OCI-LY3 (cell line): ENCODE data around the gene SLC35F4.

Source experiments
- H2AFZ ChIP-seq: fragments of 200-600, 300-600 bp; shearing (Covaris generic); 2 replicates; pipeline ENCODE4 v1.6.0; 2014; ENCODE audit warnings: antibody characterized with exemption, low read depth, low read length
- H3K27ac ChIP-seq: fragments of 200-600, 300-600 bp; sonication (generic); 2 replicates; pipeline ENCODE4 v1.5.1; 2014; ENCODE audit warnings: mild to moderate bottlenecking, low read length, moderate library complexity, mixed read lengths
- H3K27me3 ChIP-seq: fragments of 200-600, 300-600 bp; sonication (generic); 2 replicates; pipeline ENCODE4 v1.6.1; 2014; ENCODE audit warnings: low read depth, low read length, mixed read lengths
- H3K36me3 ChIP-seq: fragments of 200-600, 300-600 bp; sonication (generic); replicated peaks from 2 replicates; pipeline ENCODE3; 2014; ENCODE audit warnings: low read depth, low read length, mixed read lengths
- H3K4me1 ChIP-seq: fragments of 300-600, 200-600 bp; sonication (generic); 2 replicates; pipeline ENCODE4 v1.6.1; 2014; ENCODE audit warnings: low read length, mixed read lengths
- H3K4me2 ChIP-seq: fragments of 200-600, 300-600 bp; sonication (generic); 2 replicates; pipeline ENCODE4 v1.6.1; 2014; ENCODE audit warnings: low read length, mixed read lengths
- H3K4me3 ChIP-seq: fragments of 300-600, 200-600 bp; sonication (generic); 2 replicates; pipeline ENCODE4 v1.5.1; 2014; ENCODE audit warnings: antibody characterized with exemption, mild to moderate bottlenecking, low read length, moderate library complexity
- H3K79me2 ChIP-seq: fragments of 300-600, 200-600 bp; shearing (Covaris generic); 2 replicates; pipeline ENCODE4 v1.6.1; 2014; ENCODE audit warnings: mild to moderate bottlenecking, low read length, mixed read lengths
- H3K9ac ChIP-seq: fragments of 300-600, 200-600 bp; shearing (Covaris generic); 2 replicates; pipeline ENCODE4 v1.6.0; 2014; ENCODE audit warnings: mild to moderate bottlenecking, low read length, moderate library complexity
- H3K9me3 ChIP-seq: fragments of 200-600, 300-600 bp; shearing (Covaris generic); 2 replicates; pipeline ENCODE4 v1.6.1; 2014; ENCODE audit warnings: low read length, mixed read lengths; ENCODE audit not compliant: insufficient read depth
- H4K20me1 ChIP-seq: fragments of 200-600, 300-600 bp; sonication (generic); 2 replicates; pipeline ENCODE4 v1.6.1; 2016; ENCODE audit warnings: low read length, mixed read lengths; ENCODE audit not compliant: insufficient read depth
- EZH2phosphoT487 ChIP-seq: fragments of 200-600 bp; shearing (Covaris generic); IDR thresholded peaks from 2 replicates; pipeline ENCODE4 v1.6.1; 2018; ENCODE audit warnings: antibody characterized with exemption, mixed run types, low read depth
- TF ChIP-seq, protein P1 (sequence below): fragments of 200-600, 300-600 bp; sonication (generic); IDR thresholded peaks from 2 replicates; pipeline ENCODE4 v1.5.1; 2014; ENCODE audit warnings: antibody characterized with exemption, low read length, low read depth

The SLC35F4 gene

DNA sequence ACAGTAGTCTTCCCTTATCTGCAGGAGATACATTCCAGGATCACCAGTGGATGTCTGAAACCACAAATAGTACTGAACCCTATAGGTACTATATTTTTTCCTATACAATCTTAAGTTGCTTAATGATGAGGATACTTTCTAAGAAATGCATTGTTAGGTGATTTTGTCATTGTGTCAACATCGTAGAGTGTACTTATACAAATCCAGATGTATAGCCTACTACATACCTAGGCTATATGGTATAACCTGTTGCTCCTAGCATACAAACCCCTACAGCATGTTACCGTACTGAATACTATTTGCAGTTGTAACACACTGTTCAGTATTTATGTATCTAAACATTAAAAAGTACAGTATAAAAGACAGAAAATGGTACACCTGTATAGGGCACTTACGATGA, 165.9 kb downstream of the SLC35F4 start:
- H3K4me1 ChIP-seq, result no peaks in the 10 kb centered on the region
- H3K79me2 ChIP-seq, result no peaks in the 10 kb centered on the region
- no peaks in the 10 kb centered on the region for H3K36me3 ChIP-seq
- H3K4me3 ChIP-seq, result no peak overlapping the region
- H2AFZ ChIP-seq, result no peak overlapping the region
- no peaks in the 10 kb centered on the region for H4K20me1 ChIP-seq
- TF ChIP-seq, protein P1, sequence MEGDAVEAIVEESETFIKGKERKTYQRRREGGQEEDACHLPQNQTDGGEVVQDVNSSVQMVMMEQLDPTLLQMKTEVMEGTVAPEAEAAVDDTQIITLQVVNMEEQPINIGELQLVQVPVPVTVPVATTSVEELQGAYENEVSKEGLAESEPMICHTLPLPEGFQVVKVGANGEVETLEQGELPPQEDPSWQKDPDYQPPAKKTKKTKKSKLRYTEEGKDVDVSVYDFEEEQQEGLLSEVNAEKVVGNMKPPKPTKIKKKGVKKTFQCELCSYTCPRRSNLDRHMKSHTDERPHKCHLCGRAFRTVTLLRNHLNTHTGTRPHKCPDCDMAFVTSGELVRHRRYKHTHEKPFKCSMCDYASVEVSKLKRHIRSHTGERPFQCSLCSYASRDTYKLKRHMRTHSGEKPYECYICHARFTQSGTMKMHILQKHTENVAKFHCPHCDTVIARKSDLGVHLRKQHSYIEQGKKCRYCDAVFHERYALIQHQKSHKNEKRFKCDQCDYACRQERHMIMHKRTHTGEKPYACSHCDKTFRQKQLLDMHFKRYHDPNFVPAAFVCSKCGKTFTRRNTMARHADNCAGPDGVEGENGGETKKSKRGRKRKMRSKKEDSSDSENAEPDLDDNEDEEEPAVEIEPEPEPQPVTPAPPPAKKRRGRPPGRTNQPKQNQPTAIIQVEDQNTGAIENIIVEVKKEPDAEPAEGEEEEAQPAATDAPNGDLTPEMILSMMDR, result no peak
- TF ChIP-seq EZH2phosphoT487, result no peak
- H3K9me3 ChIP-seq, result no peaks in the 10 kb centered on the region
- H3K27ac ChIP-seq, result no peak overlapping the region
- H3K9ac ChIP-seq, result no peak overlapping the region
- no peak overlapping the region for H3K4me2 ChIP-seq
- H3K27me3 ChIP-seq, result no peaks in the 10 kb centered on the region

DNA sequence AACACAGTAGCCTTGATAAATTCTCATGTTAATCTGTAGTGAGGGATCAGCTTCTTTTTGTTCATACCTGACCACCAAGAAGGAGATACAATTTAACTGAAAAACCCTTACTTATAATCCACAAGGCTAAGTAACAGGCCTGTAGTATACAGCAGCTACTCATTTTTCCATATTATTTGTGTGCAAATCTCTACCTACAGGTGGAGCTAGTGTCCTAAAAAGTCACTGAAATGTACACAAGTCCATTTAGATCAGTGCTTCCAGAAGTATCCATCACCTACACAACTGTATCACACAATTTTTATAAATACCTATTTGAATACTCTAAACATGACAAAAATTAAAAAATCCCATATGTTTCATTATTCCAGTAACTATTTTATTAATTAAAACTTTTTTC, 173.2 kb downstream of the SLC35F4 start:
- Histone ChIP-seq H3K4me3 (no peak overlapping the region), H3K4me1 (no peaks in the 10 kb centered on the region), H3K4me2 (no peak overlapping the region), H3K79me2 (no peaks in the 10 kb centered on the region), H3K27me3 (no peaks in the 10 kb centered on the region), H2AFZ (no peak overlapping the region), H3K36me3 (no peaks in the 10 kb centered on the region), H3K9me3 (no peaks in the 10 kb centered on the region), H4K20me1 (no peaks in the 10 kb centered on the region), H3K27ac (no peak overlapping the region), H3K9ac (no peak overlapping the region)
- no peak for TF ChIP-seq EZH2phosphoT487
- TF ChIP-seq, protein P1, result peak; percentile 70

DNA sequence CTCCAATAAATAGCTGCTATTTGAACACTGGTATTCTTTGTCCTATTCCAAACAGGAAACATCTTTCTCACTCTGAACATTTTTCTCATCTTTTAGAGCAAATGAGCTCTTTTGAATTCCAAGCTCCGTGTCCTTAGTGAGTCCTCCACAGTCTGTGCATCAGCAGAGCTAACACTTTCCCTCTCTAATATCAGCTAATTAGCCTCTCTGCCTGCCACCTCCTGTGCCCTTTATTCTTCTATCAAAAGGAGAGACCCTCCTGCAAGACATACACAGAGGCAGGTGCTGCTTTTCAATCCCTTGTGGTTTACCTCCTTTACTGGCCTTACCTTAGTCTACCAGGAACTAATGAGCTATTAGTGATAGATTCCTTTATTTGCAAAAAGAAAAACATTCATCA, 178.5 kb downstream of the SLC35F4 start:
- Histone ChIP-seq H3K79me2 (no peaks in the 10 kb centered on the region), H3K27me3 (peaks cover 4% of the 10 kb centered on the region; the same call in 1 of the 2 replicates), H3K4me1 (no peaks in the 10 kb centered on the region), H3K36me3 (no peaks in the 10 kb centered on the region), H3K4me2 (no peak overlapping the region), H2AFZ (no peak overlapping the region), H3K9me3 (no peaks in the 10 kb centered on the region), H3K4me3 (no peak overlapping the region), H4K20me1 (no peaks in the 10 kb centered on the region), H3K27ac (no peak overlapping the region), H3K9ac (no peak overlapping the region)
- TF ChIP-seq EZH2phosphoT487, result no peak
- TF ChIP-seq, protein P1, result no peak

DNA sequence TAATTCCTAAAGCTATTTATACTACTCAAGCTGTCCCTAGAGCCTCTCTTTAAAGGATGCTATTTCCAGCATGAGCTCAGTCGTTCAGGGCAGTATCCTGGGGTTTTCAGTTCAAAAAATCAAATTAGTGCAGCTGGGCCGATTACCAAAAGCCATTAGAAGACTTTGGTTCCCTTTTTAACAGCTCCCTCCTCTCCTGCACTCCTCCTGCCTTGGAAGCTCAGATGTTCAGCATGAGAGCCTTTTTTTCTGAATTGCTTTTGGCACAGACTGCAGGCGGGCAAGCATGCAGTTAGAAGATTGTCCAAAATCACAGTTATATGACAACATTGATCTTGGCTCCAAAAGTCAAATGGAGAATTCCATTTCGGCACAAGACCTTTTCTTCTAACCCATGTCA, 179.6 kb downstream of the SLC35F4 start:
- Histone ChIP-seq H3K4me2 (no peak overlapping the region), H2AFZ (no peak overlapping the region), H3K36me3 (no peaks in the 10 kb centered on the region), H3K4me3 (no peak overlapping the region), H3K9ac (no peak overlapping the region), H3K79me2 (no peaks in the 10 kb centered on the region), H3K27ac (no peak overlapping the region), H4K20me1 (no peaks in the 10 kb centered on the region), H3K9me3 (no peaks in the 10 kb centered on the region), H3K27me3 (peaks cover 4% of the 10 kb centered on the region; the same call in 1 of the 2 replicates), H3K4me1 (no peaks in the 10 kb centered on the region)
- TF ChIP-seq, protein P1, result no peak
- TF ChIP-seq EZH2phosphoT487, result no peak
